Mucosa of descending colon (tissue), 3 donors: ENCODE measurements around the gene SCAMP3. TPM values are rescaled to one million over a fixed set of nuclear protein-coding genes. Genes with fewer than 3 reads are reported as not detected.

Source experiments
- ATAC-seq: fragments of 200-7000 bp; cut with Tn5 transposase; one replicate; pipeline ENCODE4 v1.9.1; 2020; ENCODE audit warnings: mild to moderate bottlenecking, moderate library complexity
- DNase-seq, 3 donors: peaks; one replicate each; pipeline ENCODE4 v3.0.0-alpha.2; 2020
- H3K36me3 ChIP-seq: fragments of 200-600 bp; one replicate; pipeline ENCODE4 v1.8.0; 2021; ENCODE audit warnings: low read depth, mild to moderate bottlenecking
- H3K4me1 ChIP-seq: fragments of 200-600 bp; one replicate; pipeline ENCODE4 v1.8.0; 2021; ENCODE audit warnings: low read depth, mild to moderate bottlenecking
- H3K4me3 ChIP-seq: fragments of 200-600 bp; one replicate; pipeline ENCODE4 v1.8.0; 2021; ENCODE audit warnings: mild to moderate bottlenecking
- H3K9me3 ChIP-seq: fragments of 200-600 bp; one replicate; pipeline ENCODE4 v1.8.0; 2021; ENCODE audit warnings: mild to moderate bottlenecking
- intact Hi-C, 2 donors: fragments of 100-400 bp; cut with DNase I in 1 of 2; cut with micrococcal nuclease in 1 of 2; formaldehyde crosslinking; loops; one replicate each; pipeline versions ENCODE4 v1.11.0 to v1.11.1; 2022; cut with DNase I, micrococcal nuclease
- total RNA-seq, 3 donors: library from RNA; stranded (reverse); fragmentation: NEBNext Ultra II Directional in 2 of 3; extraction: Animal tissue kit (Norgen Biotek cat#: 25700) in 2 of 3; gene quantifications; one replicate each; pipeline versions ENCODE4 v1.2.1 to v1.2.4, GENCODE V29; 2021 to 2023
- TF ChIP-seq, protein P1 (sequence below): fragments of 200-600 bp; IDR thresholded peaks from one replicate; pipeline ENCODE4 v1.8.0; 2022; ENCODE audit warnings: antibody characterized with exemption, mild to moderate bottlenecking
- donor health status: DM: no; HTN: no; CAD: no; lungs with moderate emphysema.
- donor health status: DM: no; HTN: no; CAD: no.
- donor health status: DM: no; HTN: yes; CAD: no.

Gene SCAMP3
- total RNA-seq, 3 donors from 2014 or later = 43.6 to 53.4 (median 46.8) TPM

DNA sequence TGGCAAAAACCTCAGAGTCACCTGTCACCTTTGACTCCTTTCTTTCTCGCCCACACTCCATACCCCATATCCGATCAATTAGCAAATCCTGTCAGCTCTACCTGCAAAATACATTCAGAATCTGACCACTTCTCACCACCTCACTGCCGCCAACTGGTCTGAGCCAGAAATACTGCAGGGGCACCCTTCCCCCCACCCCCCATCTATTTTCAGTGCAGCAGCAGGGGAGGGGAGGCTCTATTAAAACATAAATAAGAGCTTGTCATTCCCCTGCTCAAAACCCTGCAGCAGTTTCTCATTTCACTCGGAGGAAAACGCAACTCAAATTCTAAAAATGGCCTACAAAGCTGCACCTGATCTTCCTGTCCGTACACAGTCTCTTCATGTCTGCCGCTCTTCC, 35.2 kb upstream of the SCAMP3 start:
- no peak overlapping the region for H3K4me3 ChIP-seq
- ATAC-seq = no peak
- intact Hi-C loops = no loop called here

DNA sequence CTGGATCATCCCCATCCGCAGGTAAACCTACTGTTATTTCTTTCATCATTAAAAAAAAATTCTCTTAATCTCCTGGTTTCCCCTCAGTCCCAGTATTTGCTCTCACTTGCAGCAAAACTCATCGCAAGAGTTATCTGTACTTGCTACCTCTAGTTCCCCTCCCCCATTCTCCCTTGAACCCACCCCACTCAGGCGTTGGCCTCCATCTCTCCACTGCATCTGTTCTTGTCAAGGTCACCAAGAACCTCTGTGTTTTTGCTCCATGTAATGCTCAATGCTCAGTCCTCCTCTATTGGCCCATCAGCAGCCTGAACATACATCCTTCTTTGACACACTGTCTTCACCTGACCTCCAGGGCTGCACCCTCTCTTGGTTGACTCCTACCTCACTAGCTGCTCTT, 34.5 kb upstream of the SCAMP3 start:
- intact Hi-C loops = no loop called here
- ATAC-seq = no peak
- TF ChIP-seq, protein P1, sequence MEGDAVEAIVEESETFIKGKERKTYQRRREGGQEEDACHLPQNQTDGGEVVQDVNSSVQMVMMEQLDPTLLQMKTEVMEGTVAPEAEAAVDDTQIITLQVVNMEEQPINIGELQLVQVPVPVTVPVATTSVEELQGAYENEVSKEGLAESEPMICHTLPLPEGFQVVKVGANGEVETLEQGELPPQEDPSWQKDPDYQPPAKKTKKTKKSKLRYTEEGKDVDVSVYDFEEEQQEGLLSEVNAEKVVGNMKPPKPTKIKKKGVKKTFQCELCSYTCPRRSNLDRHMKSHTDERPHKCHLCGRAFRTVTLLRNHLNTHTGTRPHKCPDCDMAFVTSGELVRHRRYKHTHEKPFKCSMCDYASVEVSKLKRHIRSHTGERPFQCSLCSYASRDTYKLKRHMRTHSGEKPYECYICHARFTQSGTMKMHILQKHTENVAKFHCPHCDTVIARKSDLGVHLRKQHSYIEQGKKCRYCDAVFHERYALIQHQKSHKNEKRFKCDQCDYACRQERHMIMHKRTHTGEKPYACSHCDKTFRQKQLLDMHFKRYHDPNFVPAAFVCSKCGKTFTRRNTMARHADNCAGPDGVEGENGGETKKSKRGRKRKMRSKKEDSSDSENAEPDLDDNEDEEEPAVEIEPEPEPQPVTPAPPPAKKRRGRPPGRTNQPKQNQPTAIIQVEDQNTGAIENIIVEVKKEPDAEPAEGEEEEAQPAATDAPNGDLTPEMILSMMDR = no peak

More for the DNA sequence above, 35.2 kb upstream of the SCAMP3 start:
- Histone ChIP-seq H3K9me3 (no peaks in the 10 kb centered on the region), H3K4me1 (peaks cover 9% of the 10 kb centered on the region), H3K36me3 (no peaks in the 10 kb centered on the region)
- no peak for DNase-seq
- TF ChIP-seq, protein P1 = no peak

DNA sequence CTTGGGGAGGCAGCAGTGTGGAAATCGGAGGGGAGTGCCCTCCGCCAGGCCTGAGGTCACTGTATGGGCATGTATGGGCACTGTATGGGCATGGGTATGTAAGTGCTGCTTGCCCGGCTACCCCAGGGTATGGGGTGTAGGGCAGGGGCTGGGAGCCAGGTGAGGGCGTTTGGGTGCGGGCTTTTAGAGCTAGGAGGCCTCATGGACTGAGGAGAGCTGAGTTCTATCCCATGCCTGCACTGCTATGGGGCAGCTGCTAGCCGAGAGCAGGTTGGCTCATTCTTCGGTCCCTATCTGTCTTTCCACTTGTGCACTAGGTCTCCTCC, 33.7 kb upstream of the SCAMP3 start:
- no peaks in the 10 kb centered on the region for H3K36me3 ChIP-seq
- ATAC-seq = no peak
- H3K9me3 ChIP-seq = no peaks in the 10 kb centered on the region
- TF ChIP-seq, protein P1 = no peak
- intact Hi-C loops = no loop called here
- H3K4me1 ChIP-seq = peaks cover 9% of the 10 kb centered on the region
- DNase-seq = no peak
- no peak overlapping the region for H3K4me3 ChIP-seq

More for the DNA sequence above, 34.5 kb upstream of the SCAMP3 start:
- no peak for DNase-seq
- H3K4me1 ChIP-seq = peaks cover 9% of the 10 kb centered on the region
- H3K36me3 ChIP-seq = no peaks in the 10 kb centered on the region
- no peaks in the 10 kb centered on the region for H3K9me3 ChIP-seq
- H3K4me3 ChIP-seq = no peak overlapping the region

DNA sequence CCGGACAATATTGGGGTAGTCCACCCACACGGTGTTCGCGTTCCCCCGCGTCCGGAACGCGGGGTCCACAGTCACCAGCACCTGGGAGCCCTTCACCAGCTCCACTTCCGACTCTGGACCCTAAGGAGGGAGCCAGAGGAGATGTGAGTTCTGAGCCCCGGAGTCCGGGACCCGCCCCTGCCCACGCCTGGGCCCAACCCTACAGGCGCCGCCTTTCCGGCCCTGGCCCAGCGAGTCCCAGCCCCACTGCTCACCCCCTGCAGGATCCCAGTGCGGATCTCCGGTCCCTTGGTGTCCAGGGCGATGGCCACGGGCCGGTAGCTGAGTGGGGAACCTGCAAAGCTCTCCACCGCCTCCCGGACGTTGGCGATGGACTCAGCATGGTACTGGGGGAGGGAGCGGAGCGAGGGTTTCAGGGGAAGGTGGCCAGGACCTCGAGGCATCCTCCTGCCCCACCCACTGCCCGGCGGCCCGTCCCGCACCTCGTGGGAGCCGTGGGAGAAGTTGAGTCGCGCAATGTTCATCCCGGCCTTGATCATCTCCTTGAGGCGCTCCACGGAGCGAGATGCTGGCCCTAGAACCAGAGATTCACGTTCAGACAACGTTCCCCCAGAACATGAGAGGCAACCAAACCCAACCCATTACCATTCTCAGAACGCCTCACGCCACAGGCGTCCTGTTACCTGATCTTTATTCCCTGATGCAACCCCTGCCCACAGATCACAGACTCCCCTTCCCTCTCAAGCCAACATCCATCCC, 33.2 kb upstream of the SCAMP3 start:
- Histone ChIP-seq H3K4me1 (peaks cover 6% of the 10 kb centered on the region), H3K4me3 (no peak overlapping the region), H3K36me3 (no peaks in the 10 kb centered on the region), H3K9me3 (no peaks in the 10 kb centered on the region)
- intact Hi-C loops = no loop called here
- TF ChIP-seq, protein P1 = no peak
- ATAC-seq = peak; percentile 61
- no peak for DNase-seq

DNA sequence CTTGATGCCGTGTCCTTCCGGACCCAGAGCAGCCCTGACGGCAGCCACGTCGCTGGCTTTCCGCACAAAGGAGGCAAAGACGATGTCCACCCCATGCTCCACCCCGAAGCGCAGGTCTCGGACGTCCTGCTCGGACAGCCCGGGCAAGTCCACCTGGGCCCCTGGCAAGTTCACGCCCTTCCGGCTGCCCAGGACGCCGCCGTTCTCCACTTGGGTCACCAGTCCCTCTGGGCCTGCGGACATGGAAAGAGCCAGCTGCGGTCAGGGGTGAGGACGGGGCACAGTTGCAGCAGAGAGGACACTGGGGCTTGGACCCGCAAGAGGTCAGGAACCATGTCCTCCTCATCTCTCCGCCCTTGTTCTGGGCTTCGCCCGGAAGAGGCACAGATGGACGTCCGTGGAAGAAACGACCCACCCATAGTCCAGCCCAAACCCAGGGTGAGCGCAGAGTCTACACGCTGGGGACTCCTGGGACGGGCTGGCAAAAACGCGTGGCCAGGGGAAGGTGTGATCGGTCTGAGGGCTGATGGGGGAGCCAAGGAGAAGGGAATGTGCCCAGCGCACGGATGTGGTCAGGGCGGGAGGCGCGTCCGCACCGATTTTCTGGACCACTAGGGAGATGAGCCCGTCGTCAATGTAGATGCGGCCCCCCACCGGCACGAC, 32.5 kb upstream of the SCAMP3 start:
- Histone ChIP-seq H3K4me3 (no peak overlapping the region), H3K9me3 (no peaks in the 10 kb centered on the region), H3K4me1 (peaks cover 6% of the 10 kb centered on the region), H3K36me3 (no peaks in the 10 kb centered on the region)
- ATAC-seq (peak; percentile 7), DNase-seq (no peak)
- intact Hi-C loops = no loop called here
- TF ChIP-seq, protein P1 = no peak
